ENCODE data around the gene ZDHHC12.

The ZDHHC12 gene

DNA sequence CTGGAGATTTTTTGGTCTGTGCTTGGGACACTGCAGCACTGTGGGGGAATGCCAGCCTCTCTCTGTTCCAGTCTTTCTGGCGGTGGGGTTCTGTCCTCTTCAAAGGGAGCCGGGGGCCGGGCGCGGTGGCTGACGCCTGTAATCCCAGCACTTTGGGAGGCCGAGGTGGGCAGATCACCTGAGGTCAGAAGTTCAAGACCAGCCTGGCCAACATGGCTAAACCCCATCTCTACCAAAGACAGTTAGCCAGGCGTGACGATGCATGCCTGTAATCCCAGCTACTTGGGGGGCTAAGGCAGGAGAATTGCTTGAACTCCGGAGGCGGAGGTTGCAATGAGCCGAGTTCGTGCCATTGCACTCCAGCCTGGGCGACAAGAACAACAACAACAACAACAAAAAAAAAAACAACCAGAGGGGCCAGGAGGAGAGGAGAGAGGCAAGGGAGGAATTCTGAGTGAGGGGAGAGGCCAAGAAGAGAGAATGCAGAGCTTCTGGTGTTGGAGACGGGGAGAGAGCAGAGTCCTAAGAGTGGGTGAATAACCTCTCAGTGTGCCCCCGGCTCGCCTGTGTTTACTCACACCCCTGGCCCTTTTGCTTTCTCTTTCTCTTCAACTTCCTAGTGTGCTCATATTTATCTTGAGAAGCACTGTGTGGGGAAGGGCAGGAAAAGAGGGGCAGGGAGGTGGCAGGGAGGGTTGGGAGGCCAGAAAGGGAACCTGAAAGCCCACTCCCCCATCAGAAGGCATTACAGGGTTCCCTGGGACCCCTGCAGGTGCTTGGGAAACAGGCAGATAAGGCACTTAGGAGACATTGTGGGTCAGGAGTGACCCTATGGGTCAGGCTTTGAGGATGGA lies 38.1 kb downstream of the ZDHHC12 start:
- no peak for DNase-seq

DNA sequence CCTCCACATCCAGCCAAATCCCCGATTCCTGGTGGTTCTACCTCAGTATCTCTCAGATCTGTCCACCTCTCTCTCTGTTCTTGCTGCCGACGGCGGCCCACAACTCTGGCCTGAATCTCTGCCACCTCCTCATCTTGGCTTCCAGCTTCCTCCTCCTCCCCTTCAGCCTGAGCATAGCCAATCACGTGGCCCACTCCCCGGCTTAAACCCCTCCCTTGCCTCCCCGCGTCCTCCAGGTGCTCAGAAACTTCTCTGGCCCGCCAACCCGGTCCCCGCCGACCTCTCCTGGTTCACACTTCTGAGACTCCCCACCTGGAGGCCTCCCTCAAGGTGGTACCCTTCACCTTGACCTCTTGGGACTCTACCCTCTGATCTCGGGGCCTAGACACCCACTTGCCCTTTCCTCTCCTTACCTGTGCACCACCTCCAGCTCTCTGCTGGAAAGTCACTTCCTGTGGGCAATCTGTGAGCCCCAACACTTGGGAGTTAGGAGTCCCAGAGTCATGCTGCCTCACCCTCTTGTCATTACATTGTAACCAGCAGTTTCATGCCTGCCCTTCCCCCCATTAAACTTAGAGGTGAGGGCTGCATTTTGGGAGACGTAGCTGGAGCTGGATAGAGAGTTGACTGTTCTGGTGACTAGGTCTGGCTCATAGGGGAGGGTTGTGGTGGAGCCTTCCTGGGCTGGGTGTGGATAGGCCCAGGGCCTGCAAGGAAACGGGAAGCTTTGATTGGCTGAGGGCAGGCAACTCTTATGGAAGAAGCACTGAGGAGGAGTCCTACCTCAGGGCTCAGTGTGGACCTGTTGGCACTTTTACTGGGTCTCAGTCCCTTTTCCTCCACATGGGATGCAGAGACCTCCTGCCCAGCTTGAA lies 39.4 kb downstream of the ZDHHC12 start:
- peak in 1 of 2 experiments; percentile 24 for DNase-seq

DNA sequence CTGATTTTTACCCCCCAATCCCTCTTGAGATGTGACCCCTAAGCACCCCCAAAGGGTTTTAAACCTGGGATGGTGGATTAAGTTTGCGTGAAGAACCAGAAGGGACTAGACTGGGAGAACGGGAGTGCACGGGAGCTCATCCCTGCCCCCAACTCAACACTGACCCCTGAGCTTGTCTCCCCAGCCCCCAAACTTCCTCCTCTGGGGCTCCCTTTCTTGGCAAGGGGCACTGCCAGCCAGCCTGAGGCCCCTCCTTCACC lies 39.9 kb downstream of the ZDHHC12 start:
- DNase-seq, result no peak

DNA sequence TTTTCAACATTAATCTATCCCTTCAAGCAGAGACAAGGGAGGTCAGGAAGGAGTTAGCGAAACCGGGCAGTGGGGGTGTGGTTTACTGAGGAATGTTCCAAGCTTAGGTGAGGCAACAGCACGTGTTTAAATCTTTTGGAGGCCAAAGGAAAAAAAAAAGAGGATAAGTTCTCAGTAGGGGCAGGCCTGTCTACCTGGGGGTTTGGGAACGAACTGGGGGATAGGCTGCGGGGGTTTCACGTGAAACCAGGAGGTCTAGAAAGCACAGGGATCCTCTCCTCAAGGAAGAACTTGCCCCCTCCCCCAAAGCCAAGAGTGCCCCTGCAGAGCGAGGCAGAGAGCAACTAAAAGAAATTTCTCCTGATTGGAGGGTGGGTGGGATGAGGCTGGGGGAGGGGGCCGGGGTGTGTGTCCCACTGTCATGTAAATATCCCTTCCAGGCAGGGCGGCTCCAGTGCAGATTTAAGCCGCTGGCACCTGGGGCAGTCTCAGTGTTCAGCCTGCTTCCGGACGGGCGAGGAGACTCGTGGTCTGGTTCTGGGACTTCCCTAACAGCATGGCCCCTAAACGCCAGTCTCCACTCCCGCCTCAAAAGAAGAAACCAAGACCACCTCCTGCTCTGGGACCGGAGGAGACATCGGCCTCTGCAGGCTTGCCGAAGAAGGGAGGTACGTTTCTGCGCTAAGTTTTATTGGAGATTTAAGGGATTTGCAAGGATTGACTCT lies 40.4 kb downstream of the ZDHHC12 start:
- no peak for DNase-seq

GRCh38 chr9:128677794-128678193 lies 46.1 kb downstream of the ZDHHC12 start:
- DNase-seq, result no peak

- DNase-seq, result no peak
Observed at GRCh38 chr9:128675382-128675781, 48.5 kb downstream of the ZDHHC12 start.
